T-helper 2 cell (primary cell): ENCODE measurements around the gene MAD2L1BP.

Source experiments
- DNase-seq, 5 experiments: peaks; one replicate each; pipeline versions ENCODE4 v3.0.0 to v3.0.0-alpha.2; 2012 to 2022

The MAD2L1BP gene

GRCh38 chr6:43667245-43668150 lies 31.9 kb downstream of the MAD2L1BP start:
- peak; percentile 53 to 78 (median 67) for DNase-seq

GRCh38 chr6:43668151-43669028 lies 32.8 kb downstream of the MAD2L1BP start:
- peak in 3 of 5 experiments; percentile 9 to 68 (median 10) for DNase-seq

GRCh38 chr6:43669050-43669921 lies 33.6 kb downstream of the MAD2L1BP start:
- no peak for DNase-seq

- DNase-seq: peak in 1 of 5 experiments; percentile 67
These were observed 34.4 kb downstream of the MAD2L1BP start for GRCh38 chr6:43669922-43670622.

GRCh38 chr6:43670623-43670986 lies 35.0 kb downstream of the MAD2L1BP start:
- no peak for DNase-seq

- no peak for DNase-seq
These were observed 35.6 kb downstream of the MAD2L1BP start for GRCh38 chr6:43671011-43671800.

GRCh38 chr6:43671801-43672690 lies 36.4 kb downstream of the MAD2L1BP start:
- no peak for DNase-seq

- no peak for DNase-seq
These were observed 37.9 kb downstream of the MAD2L1BP start for GRCh38 chr6:43673444-43674084.

GRCh38 chr6:43674291-43674690 lies 38.7 kb downstream of the MAD2L1BP start:
- DNase-seq: no peak

- no peak for DNase-seq
These were observed 39.3 kb downstream of the MAD2L1BP start for GRCh38 chr6:43674921-43675320.

GRCh38 chr6:43676962-43677606 lies 41.4 kb downstream of the MAD2L1BP start:
- DNase-seq: no peak

- DNase-seq: no peak
These were observed 42.1 kb downstream of the MAD2L1BP start for GRCh38 chr6:43677759-43678158.

- DNase-seq: no peak
These were observed 42.7 kb downstream of the MAD2L1BP start for GRCh38 chr6:43678341-43678740.

- no peak for DNase-seq
These were observed 43.4 kb downstream of the MAD2L1BP start for GRCh38 chr6:43679057-43679456.

- no peak for DNase-seq
These were observed 44.9 kb downstream of the MAD2L1BP start for GRCh38 chr6:43680308-43681200.

GRCh38 chr6:43681303-43681702 lies 45.7 kb downstream of the MAD2L1BP start:
- DNase-seq: no peak

GRCh38 chr6:43682724-43683429 lies 47.2 kb downstream of the MAD2L1BP start:
- DNase-seq: no peak
